Measurements from ENCODE around the gene CCDC121. TPM values are rescaled to one million over a fixed set of nuclear protein-coding genes. Genes with fewer than 3 reads are reported as not detected.
A peak's percentile ranks its signal among the peaks of the same experiment; 100 is the strongest.

CCDC121 gene
- total RNA-seq, 1 donor from 2014 or later, result 1.6 TPM

- Mint-ChIP-seq H3K27ac (ENCODE audit: unreplicated experiment) (no peak overlapping the region), H3K4me3 (ENCODE audit: unreplicated experiment) (peak overlapping the region; percentile 100), H3K9me3 (ENCODE audit: unreplicated experiment) (no peaks in the 10 kb centered on the region), H3K4me1 (ENCODE audit: low read depth, unreplicated experiment) (peaks cover 18% of the 10 kb centered on the region), H3K36me3 (ENCODE audit: low read depth, unreplicated experiment) (no peaks in the 10 kb centered on the region), H3K27me3 (ENCODE audit: low read depth, unreplicated experiment) (no peaks in the 10 kb centered on the region)
- DNase-seq (ENCODE audit: low read depth) (no peak), FAIRE-seq (no peak)
- Histone ChIP-seq H3K27ac (ENCODE audit: low read depth, low read length) (peak overlapping the region; percentile 95), H4K20me1 (ENCODE audit: insufficient read depth, low read length) (no peaks in the 10 kb centered on the region), H3K36me3 (ENCODE audit: insufficient read depth, low read length) (peaks cover 19% of the 10 kb centered on the region), H2AFZ (ENCODE audit: low read depth, low read length) (peak overlapping the region; percentile 97), H3K4me2 (ENCODE audit: low read length) (peak overlapping the region; percentile 86), H3K4me1 (ENCODE audit: insufficient read depth, low read length) (peaks cover 23% of the 10 kb centered on the region), H3K4me3 (ENCODE audit: insufficient read depth, low read depth, low read length) (peak overlapping the region; percentile 80), H3K9ac (ENCODE audit: low read length) (peak overlapping the region; percentile 97), H3K27me3 (ENCODE audit: insufficient read depth, low read length) (no peaks in the 10 kb centered on the region), H3K79me2 (ENCODE audit: insufficient read depth, low read length) (peaks cover 55% of the 10 kb centered on the region), H3K9me3 (ENCODE audit: insufficient read depth, low read depth, low read length) (no peaks in the 10 kb centered on the region)
- TF ChIP-seq EZH2 (IDR thresholded peaks at IDR 0.05; ENCODE audit: insufficient read depth, low read length), result no peak
- no peak for TF ChIP-seq CTCF (IDR thresholded peaks at IDR 0.05; ENCODE audit: insufficient read depth, low read depth, low read length)
Observed at GRCh38 chr2:27664622-27665363, 36.0 kb upstream of the CCDC121 start.

GRCh38 chr2:27664154-27664574 is 35.4 kb upstream of the CCDC121 start:
- peak overlapping the region; percentile 97 for H2AFZ ChIP-seq (ENCODE audit: low read depth, low read length)
- Mint-ChIP-seq H3K4me3 (ENCODE audit: unreplicated experiment) (peak overlapping the region; percentile 100), H3K27me3 (ENCODE audit: low read depth, unreplicated experiment) (no peaks in the 10 kb centered on the region), H3K9me3 (ENCODE audit: unreplicated experiment) (no peaks in the 10 kb centered on the region), H3K36me3 (ENCODE audit: low read depth, unreplicated experiment) (no peaks in the 10 kb centered on the region), H3K4me1 (ENCODE audit: low read depth, unreplicated experiment) (peaks cover 21% of the 10 kb centered on the region), H3K27ac (ENCODE audit: unreplicated experiment) (peak overlapping the region; percentile 99)
- H3K36me3 ChIP-seq (ENCODE audit: insufficient read depth, low read length), result peaks cover 19% of the 10 kb centered on the region
- no peaks in the 10 kb centered on the region for H4K20me1 ChIP-seq (ENCODE audit: insufficient read depth, low read length)
- DNase-seq (ENCODE audit: low read depth), result no peak
- peak overlapping the region; percentile 80 for H3K4me3 ChIP-seq (ENCODE audit: insufficient read depth, low read depth, low read length)
- H3K4me2 ChIP-seq (ENCODE audit: low read length), result peak overlapping the region; percentile 86
- no peaks in the 10 kb centered on the region for H3K27me3 ChIP-seq (ENCODE audit: insufficient read depth, low read length)
- TF ChIP-seq CTCF (IDR thresholded peaks at IDR 0.05; ENCODE audit: insufficient read depth, low read depth, low read length) (no peak), EZH2 (IDR thresholded peaks at IDR 0.05; ENCODE audit: insufficient read depth, low read length) (no peak)
- no peaks in the 10 kb centered on the region for H3K9me3 ChIP-seq (ENCODE audit: insufficient read depth, low read depth, low read length)
- peak overlapping the region; percentile 97 for H3K9ac ChIP-seq (ENCODE audit: low read length)
- no peak for FAIRE-seq
- H3K27ac ChIP-seq (ENCODE audit: low read depth, low read length), result peak overlapping the region; percentile 95
- peaks cover 55% of the 10 kb centered on the region for H3K79me2 ChIP-seq (ENCODE audit: insufficient read depth, low read length)
- peaks cover 23% of the 10 kb centered on the region for H3K4me1 ChIP-seq (ENCODE audit: insufficient read depth, low read length)

Measured in astrocyte (in vitro differentiated cells and primary cell).